Frontal cortex (tissue), 4 donors: ENCODE results near the gene PPFIA3. TPM values are rescaled to one million over a fixed set of nuclear protein-coding genes. Genes with fewer than 3 reads are reported as not detected.
A peak's percentile ranks its signal among the peaks of the same experiment; 100 is the strongest.
"Not testable (repeated sequence)": the region's sequence is repeated elsewhere in the genome, so short reads cannot be mapped to it uniquely, and the experiment has no call there.

Experiments used
- DNase-seq, 2 donors: peaks; one replicate each; pipeline ENCODE4 v3.0.0; 2012; ENCODE audit warnings: low spot score in 2 of 2
- FAIRE-seq: peaks from 2 replicates; lab custom pipeline; 2012; peaks lifted over from hg19 to GRCh38; lab: Jason Lieb, UNC
- total RNA-seq: library from RNA; depleted of rRNA; stranded (reverse); fragments of >200 nt; gene quantifications from one replicate; pipeline ENCODE4 v1.2.3, GENCODE V29; 2014
- donor health status: control.
- donor health status: control.
- donor health status: control.

The PPFIA3 gene
- 47.7 TPM for total RNA-seq

- FAIRE-seq (no peak), DNase-seq (peak; percentile 66 to 75)
Observed at GRCh38 chr19:49119411-49120324, at the start of gene PPFIA3. Gene PPFIA3, plus strand, starts transcription at chr19:49119544. Its CDS starts 8,330 bp downstream, at chr19:49127874.

GRCh38 chr19:49070416-49070815 lies 48.9 kb upstream of the PPFIA3 start:
- FAIRE-seq (no peak), DNase-seq (no peak)

GRCh38 chr19:49071860-49072547 lies 47.3 kb upstream of the PPFIA3 start:
- no peak for DNase-seq
- no peak for FAIRE-seq

GRCh38 chr19:49073514-49074378 lies 45.6 kb upstream of the PPFIA3 start:
- FAIRE-seq, result no peak
- no peak for DNase-seq

GRCh38 chr19:49074869-49075268 lies 44.5 kb upstream of the PPFIA3 start:
- DNase-seq, FAIRE-seq: not testable (repeated sequence)

- no peak for FAIRE-seq
- DNase-seq, result no peak
Observed at GRCh38 chr19:49080392-49080791, 39.0 kb upstream of the PPFIA3 start.

- DNase-seq, result no peak
- FAIRE-seq, result no peak
Observed at GRCh38 chr19:49081273-49081672, 38.1 kb upstream of the PPFIA3 start.

- FAIRE-seq (no peak), DNase-seq (no peak)
Observed at GRCh38 chr19:49084206-49085019, 34.9 kb upstream of the PPFIA3 start.

- DNase-seq, result peak; percentile 97 to 99
- FAIRE-seq, result no peak
Observed at GRCh38 chr19:49085020-49085867, 34.1 kb upstream of the PPFIA3 start, which contains the start of gene SNRNP70. Gene SNRNP70, plus strand, starts transcription at chr19:49085451. Its CDS starts 964 bp downstream, at chr19:49086415.

- DNase-seq (no peak), FAIRE-seq (no peak)
Observed at GRCh38 chr19:49085868-49086232, 33.5 kb upstream of the PPFIA3 start.

GRCh38 chr19:49086296-49086695 lies 33.0 kb upstream of the PPFIA3 start:
- no peak for DNase-seq

GRCh38 chr19:49091391-49092038 lies 27.8 kb upstream of the PPFIA3 start:
- DNase-seq (no peak), FAIRE-seq (no peak)

More at GRCh38 chr19:49086296-49086695, 33.0 kb upstream of the PPFIA3 start:
- FAIRE-seq, result no peak

GRCh38 chr19:49092686-49093085 lies 26.7 kb upstream of the PPFIA3 start:
- DNase-seq (no peak), FAIRE-seq (no peak)

GRCh38 chr19:49094505-49095482 lies 24.6 kb upstream of the PPFIA3 start:
- DNase-seq (no peak), FAIRE-seq (no peak)

- FAIRE-seq (no peak), DNase-seq (peak; percentile 69 to 80)
Observed at GRCh38 chr19:49097453-49098288, 21.7 kb upstream of the PPFIA3 start.

- FAIRE-seq (no peak), DNase-seq (no peak)
Observed at GRCh38 chr19:49098795-49099194, 20.5 kb upstream of the PPFIA3 start.
